ENCODE measurements around the gene THOP1. TPM values are rescaled to one million over a fixed set of nuclear protein-coding genes. Genes with fewer than 3 reads are reported as not detected.

Gene THOP1
- total RNA-seq, 1 experiment from 2014 or later, result 85.8 TPM

DNA sequence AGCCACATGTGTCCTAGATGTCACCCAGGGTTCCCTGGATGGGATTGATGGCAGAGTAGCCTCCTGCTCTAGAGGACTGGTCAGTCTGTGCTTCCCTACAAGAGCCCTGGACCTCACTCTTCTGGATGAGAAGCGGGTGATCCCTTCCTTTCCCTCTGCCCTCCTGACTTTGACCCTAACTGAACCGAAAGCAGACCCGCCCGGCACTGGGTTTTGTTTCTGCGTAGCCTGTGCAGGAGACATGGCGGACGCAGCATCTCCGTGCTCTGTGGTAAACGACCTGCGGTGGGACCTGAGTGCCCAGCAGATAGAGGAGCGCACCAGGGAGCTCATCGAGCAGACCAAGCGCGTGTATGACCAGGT, 4.9 kb downstream of the THOP1 start:
- no peak for DNase-seq
- no peaks in the 10 kb centered on the region for H4K20me1 ChIP-seq (ENCODE audit: insufficient read depth)
- H3K27ac ChIP-seq, result no peak overlapping the region
- peaks cover 27% of the 10 kb centered on the region for H3K79me2 ChIP-seq (ENCODE audit: low read depth)
- TF ChIP-seq, protein P1, sequence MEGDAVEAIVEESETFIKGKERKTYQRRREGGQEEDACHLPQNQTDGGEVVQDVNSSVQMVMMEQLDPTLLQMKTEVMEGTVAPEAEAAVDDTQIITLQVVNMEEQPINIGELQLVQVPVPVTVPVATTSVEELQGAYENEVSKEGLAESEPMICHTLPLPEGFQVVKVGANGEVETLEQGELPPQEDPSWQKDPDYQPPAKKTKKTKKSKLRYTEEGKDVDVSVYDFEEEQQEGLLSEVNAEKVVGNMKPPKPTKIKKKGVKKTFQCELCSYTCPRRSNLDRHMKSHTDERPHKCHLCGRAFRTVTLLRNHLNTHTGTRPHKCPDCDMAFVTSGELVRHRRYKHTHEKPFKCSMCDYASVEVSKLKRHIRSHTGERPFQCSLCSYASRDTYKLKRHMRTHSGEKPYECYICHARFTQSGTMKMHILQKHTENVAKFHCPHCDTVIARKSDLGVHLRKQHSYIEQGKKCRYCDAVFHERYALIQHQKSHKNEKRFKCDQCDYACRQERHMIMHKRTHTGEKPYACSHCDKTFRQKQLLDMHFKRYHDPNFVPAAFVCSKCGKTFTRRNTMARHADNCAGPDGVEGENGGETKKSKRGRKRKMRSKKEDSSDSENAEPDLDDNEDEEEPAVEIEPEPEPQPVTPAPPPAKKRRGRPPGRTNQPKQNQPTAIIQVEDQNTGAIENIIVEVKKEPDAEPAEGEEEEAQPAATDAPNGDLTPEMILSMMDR (conservative IDR thresholded peaks at IDR 0.05), result no peak
- TF ChIP-seq EZH2 (IDR thresholded peaks at IDR 0.05; ENCODE audit: low read depth), result no peak
- CTCF ChIA-PET, result no interaction called here
- no TSS peak for BruUV-seq (replicated peaks)
- H3K9me3 ChIP-seq (ENCODE audit: insufficient read depth, low read depth), result no peaks in the 10 kb centered on the region
- POLR2A ChIA-PET (ENCODE audit: unreplicated experiment), result no interaction called here
- H3K9me2 ChIP-seq (ENCODE audit: insufficient read depth), result no peaks in the 10 kb centered on the region
- H3F3A ChIP-seq (ENCODE audit: insufficient read depth, low read depth), result no peaks in the 10 kb centered on the region
- no peaks in the 10 kb centered on the region for H3K27me3 ChIP-seq (ENCODE audit: insufficient read depth, low read depth)
- H3K4me1 ChIP-seq (replicated peaks; ENCODE audit: insufficient read depth), result no peaks in the 10 kb centered on the region
- no peak overlapping the region for H2AFZ ChIP-seq
- no peak overlapping the region for H3K4me3 ChIP-seq
- no peaks in the 10 kb centered on the region for H3K36me3 ChIP-seq (ENCODE audit: low read depth)
- intact Hi-C loops (cut with micrococcal nuclease; ENCODE audit: unreplicated experiment), result no loop called here
- H3K4me2 ChIP-seq, result no peak overlapping the region

DNA sequence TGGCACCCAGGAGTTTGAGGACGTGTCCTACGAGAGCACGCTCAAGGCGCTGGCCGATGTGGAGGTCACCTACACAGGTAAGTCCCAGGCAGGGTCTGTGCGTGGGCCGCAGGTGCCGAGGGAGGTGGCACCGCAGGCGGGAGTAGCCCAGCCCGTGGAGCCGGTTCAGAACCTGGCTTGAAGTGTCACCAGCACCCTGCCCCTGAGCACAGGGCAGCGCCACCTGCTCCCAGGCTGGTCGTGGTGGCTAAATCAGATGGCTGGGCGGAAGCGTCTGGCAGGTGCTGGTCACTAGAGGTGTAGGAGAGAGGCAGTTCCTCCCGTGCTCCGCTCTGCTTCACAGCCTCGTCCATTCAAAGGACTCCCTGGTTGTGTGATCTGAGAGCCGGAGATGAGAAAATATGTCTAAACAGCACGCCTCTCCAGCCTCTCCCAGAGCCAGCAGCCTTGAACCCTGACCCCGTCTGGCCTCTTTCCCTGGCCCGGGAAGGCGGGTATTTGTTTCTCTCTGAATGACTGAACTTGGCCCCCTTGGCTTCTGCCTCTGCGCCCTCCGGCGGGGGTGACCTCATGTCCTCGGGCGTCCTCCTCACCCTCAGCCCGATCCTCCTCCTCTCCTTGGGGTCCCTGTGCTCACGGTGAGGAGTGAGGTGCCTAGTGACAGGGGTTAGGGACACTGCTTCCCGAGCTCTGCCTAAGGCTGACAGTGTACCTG, 5.4 kb downstream of the THOP1 start:
- peaks cover 24% of the 10 kb centered on the region for H3K79me2 ChIP-seq (ENCODE audit: low read depth)
- H3K36me3 ChIP-seq (ENCODE audit: low read depth), result no peaks in the 10 kb centered on the region
- no peak overlapping the region for H3K27ac ChIP-seq
- ChIA-PET POLR2A (ENCODE audit: unreplicated experiment) (no interaction called here), CTCF (no interaction called here)
- no peaks in the 10 kb centered on the region for H3K4me1 ChIP-seq (replicated peaks; ENCODE audit: insufficient read depth)
- TF ChIP-seq EZH2 (IDR thresholded peaks at IDR 0.05; ENCODE audit: low read depth), result no peak
- TF ChIP-seq, protein P1 (conservative IDR thresholded peaks at IDR 0.05), result no peak
- no peaks in the 10 kb centered on the region for H3K27me3 ChIP-seq (ENCODE audit: insufficient read depth, low read depth)
- no peaks in the 10 kb centered on the region for H3K9me3 ChIP-seq (ENCODE audit: insufficient read depth, low read depth)
- H3K4me3 ChIP-seq, result no peak overlapping the region
- no peaks in the 10 kb centered on the region for H3F3A ChIP-seq (ENCODE audit: insufficient read depth, low read depth)
- intact Hi-C loops (cut with micrococcal nuclease; ENCODE audit: unreplicated experiment), result no loop called here
- BruUV-seq (replicated peaks), result no TSS peak
- no peaks in the 10 kb centered on the region for H3K9me2 ChIP-seq (ENCODE audit: insufficient read depth)
- H3K4me2 ChIP-seq, result no peak overlapping the region
- no peak overlapping the region for H2AFZ ChIP-seq
- DNase-seq, result no peak
- no peaks in the 10 kb centered on the region for H4K20me1 ChIP-seq (ENCODE audit: insufficient read depth)

DNA sequence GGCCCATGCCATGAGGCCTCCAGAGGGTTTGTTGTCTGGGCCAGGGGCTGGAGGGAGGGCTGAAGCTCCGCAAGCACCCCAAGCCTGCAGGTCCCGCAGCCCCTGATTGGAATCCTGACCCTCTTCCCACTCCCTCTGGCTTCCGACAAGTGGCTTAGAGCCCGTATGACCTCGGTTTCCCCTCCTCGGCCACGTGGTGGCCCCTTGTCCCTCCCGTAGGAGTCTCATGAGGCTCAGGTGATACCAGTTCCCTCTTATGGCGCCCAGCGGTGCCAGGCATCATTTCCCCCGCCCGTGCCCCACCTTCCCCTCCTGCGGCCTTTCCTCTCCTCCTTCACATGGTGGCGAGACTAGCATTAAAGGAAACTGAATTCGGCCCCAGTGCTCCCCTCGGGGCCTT, 6.1 kb downstream of the THOP1 start:
- H4K20me1 ChIP-seq (ENCODE audit: insufficient read depth), result no peaks in the 10 kb centered on the region
- DNase-seq, result no peak
- no peaks in the 10 kb centered on the region for H3K4me1 ChIP-seq (replicated peaks; ENCODE audit: insufficient read depth)
- no peak overlapping the region for H3K27ac ChIP-seq
- no peak overlapping the region for H3K4me2 ChIP-seq
- H3F3A ChIP-seq (ENCODE audit: insufficient read depth, low read depth), result no peaks in the 10 kb centered on the region
- BruUV-seq (replicated peaks), result no TSS peak
- CTCF ChIA-PET, result no interaction called here
- intact Hi-C loops (cut with micrococcal nuclease; ENCODE audit: unreplicated experiment), result no loop called here
- H3K4me3 ChIP-seq, result no peak overlapping the region
- H3K36me3 ChIP-seq (ENCODE audit: low read depth), result no peaks in the 10 kb centered on the region
- no peaks in the 10 kb centered on the region for H3K27me3 ChIP-seq (ENCODE audit: insufficient read depth, low read depth)
- no peaks in the 10 kb centered on the region for H3K9me3 ChIP-seq (ENCODE audit: insufficient read depth, low read depth)
- no peak overlapping the region for H2AFZ ChIP-seq
- no peak for TF ChIP-seq EZH2 (IDR thresholded peaks at IDR 0.05; ENCODE audit: low read depth)
- TF ChIP-seq, protein P1 (conservative IDR thresholded peaks at IDR 0.05), result no peak
- peaks cover 16% of the 10 kb centered on the region for H3K79me2 ChIP-seq (ENCODE audit: low read depth)
- no peaks in the 10 kb centered on the region for H3K9me2 ChIP-seq (ENCODE audit: insufficient read depth)
- POLR2A ChIA-PET (ENCODE audit: unreplicated experiment), result no interaction called here

Measured in PC-9 (cell line).